Fibroblast of mammary gland (primary cell): ENCODE data around the gene AGO4.

Experiments used
- DNase-seq: peaks from one replicate; pipeline ENCODE4 v3.0.0-alpha.2; 2010; ENCODE audit warnings: low read depth
- H3K4me3 ChIP-seq: 2 replicates; pipeline ENCODE4 v1.5.1; 2011; ENCODE audit warnings: low read depth, mild to moderate bottlenecking, low read length, moderate library complexity; ENCODE audit not compliant: control insufficient read depth
- CTCF ChIP-seq: conservative IDR thresholded peaks from 2 replicates; pipeline ENCODE4 v1.5.1; 2011; ENCODE audit warnings: low read depth, low read length, inconsistent platforms; ENCODE audit not compliant: control insufficient read depth, insufficient read depth

AGO4 gene

GRCh38 chr1:35807614-35808449 is at the start of gene AGO4:
Gene AGO4, plus strand, starts transcription at chr1:35808016. Its CDS starts 401 bp downstream, at chr1:35808417.
- no peak for TF ChIP-seq CTCF
- peak; percentile 30 for DNase-seq
- H3K4me3 ChIP-seq, result peak within 1 kb of the TSS; percentile 71

- no peak for TF ChIP-seq CTCF
- DNase-seq, result no peak
- H3K4me3 ChIP-seq, result no peak overlapping the region
Observed at GRCh38 chr1:35762141-35762540, 45.7 kb upstream of the AGO4 start.

DNA sequence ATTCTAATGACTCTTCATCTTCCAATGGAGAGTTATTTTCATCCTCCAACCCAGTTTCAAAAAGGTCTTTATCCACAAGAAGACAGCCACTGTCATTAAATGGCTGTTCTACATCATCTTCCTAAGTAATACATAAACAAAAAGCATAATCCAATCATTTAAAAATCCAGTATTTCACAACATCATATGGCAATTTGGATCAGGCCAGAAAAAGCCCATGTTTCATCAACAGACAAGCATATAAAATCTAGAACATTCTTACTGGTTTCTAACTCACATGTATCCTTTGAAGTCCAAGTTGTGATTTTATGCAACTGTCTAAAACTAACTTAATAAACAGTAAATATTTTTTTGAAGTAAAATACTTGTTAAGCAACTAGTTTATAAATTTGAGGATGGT is 44.6 kb upstream of the AGO4 start:
- no peak for DNase-seq
- no peak for TF ChIP-seq CTCF
- H3K4me3 ChIP-seq, result no peak overlapping the region

GRCh38 chr1:35764283-35764682 is 43.5 kb upstream of the AGO4 start:
- DNase-seq, result no peak
- no peak overlapping the region for H3K4me3 ChIP-seq
- no peak for TF ChIP-seq CTCF

GRCh38 chr1:35768350-35769187 is 39.2 kb upstream of the AGO4 start:
- no peak for TF ChIP-seq CTCF
- no peak for DNase-seq
- peak overlapping the region; percentile 80 for H3K4me3 ChIP-seq

DNA sequence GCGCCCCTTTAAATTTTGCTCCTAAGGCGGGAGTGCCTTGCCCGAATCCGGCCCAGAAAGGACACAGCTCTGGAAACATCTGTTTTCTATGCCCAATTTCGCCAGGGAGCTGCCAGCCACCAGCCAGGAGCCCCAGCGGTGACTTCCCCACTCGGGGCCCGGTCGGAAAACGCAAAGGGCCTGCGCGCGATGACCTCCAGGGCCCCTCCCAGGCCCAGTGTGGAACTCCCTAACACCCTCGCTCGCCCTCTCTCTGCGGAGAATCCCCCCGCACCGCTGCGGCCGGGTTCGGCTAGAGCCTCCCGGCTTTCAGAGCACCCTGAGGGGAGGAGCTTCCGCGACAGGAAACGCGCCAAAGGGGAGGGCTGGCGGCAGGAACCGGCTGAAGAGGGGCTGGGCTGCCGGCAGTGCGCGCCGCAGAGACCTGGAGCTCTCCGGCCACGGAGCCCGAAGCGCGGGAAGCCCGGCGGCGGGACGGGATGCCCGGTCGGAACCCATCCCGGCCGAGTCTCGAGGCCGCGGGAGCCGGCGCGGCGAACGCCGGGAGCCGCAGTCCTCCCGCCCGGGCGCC is 38.5 kb upstream of the AGO4 start:
- H3K4me3 ChIP-seq, result peak overlapping the region; percentile 80
- DNase-seq, result peak; percentile 78
- no peak for TF ChIP-seq CTCF
